HG03175 (cell line): Measurements from ENCODE around the gene TMEM182.

Experiments used
- ATAC-seq: cut with Tn5 transposase; IDR thresholded peaks from one replicate; pipeline ENCODE4 v1.9.1; 2021; ENCODE audit warnings: mild to moderate bottlenecking, moderate library complexity; ENCODE audit not compliant: unreplicated experiment

The TMEM182 gene

GRCh38 chr2:102761763-102762162 lies at the start of gene TMEM182:
TSS of gene TMEM182 (plus strand) at chr2:102762031. CDS start at chr2:102762218, 187 bp downstream.
- no peak for ATAC-seq

- no peak for ATAC-seq
Measured at GRCh38 chr2:102717308-102718018, 44.4 kb upstream of the TMEM182 start.

GRCh38 chr2:102718387-102719316 lies 43.2 kb upstream of the TMEM182 start:
- no peak for ATAC-seq

GRCh38 chr2:102724016-102724490 lies 37.8 kb upstream of the TMEM182 start:
- ATAC-seq, result no peak

GRCh38 chr2:102724553-102724952 lies 37.3 kb upstream of the TMEM182 start:
- ATAC-seq, result no peak

GRCh38 chr2:102726128-102727087 lies 35.4 kb upstream of the TMEM182 start:
- ATAC-seq, result peak; percentile 59

GRCh38 chr2:102735416-102736109 lies 26.3 kb upstream of the TMEM182 start:
- no peak for ATAC-seq

- peak; percentile 27 for ATAC-seq
Measured at GRCh38 chr2:102736110-102736409, 25.8 kb upstream of the TMEM182 start.

- peak; percentile 87 for ATAC-seq
Measured at GRCh38 chr2:102736410-102737409, 25.1 kb upstream of the TMEM182 start.

GRCh38 chr2:102737431-102737830 lies 24.4 kb upstream of the TMEM182 start:
- peak; percentile 59 for ATAC-seq

- no peak for ATAC-seq
Measured at GRCh38 chr2:102743259-102743658, 18.6 kb upstream of the TMEM182 start.

GRCh38 chr2:102748107-102748506 lies 13.7 kb upstream of the TMEM182 start:
- ATAC-seq, result no peak

- ATAC-seq, result peak; percentile 80
Measured at GRCh38 chr2:102749938-102750337, 11.9 kb upstream of the TMEM182 start.

- ATAC-seq, result peak; percentile 42
Measured at GRCh38 chr2:102753563-102754159, 8.2 kb upstream of the TMEM182 start.

GRCh38 chr2:102754456-102755145 lies 7.2 kb upstream of the TMEM182 start:
- ATAC-seq, result no peak

- no peak for ATAC-seq
Measured at GRCh38 chr2:102755284-102755683, 6.5 kb upstream of the TMEM182 start.

- no peak for ATAC-seq
Measured at GRCh38 chr2:102758439-102758838, 3.4 kb upstream of the TMEM182 start.

- ATAC-seq, result no peak
Measured at GRCh38 chr2:102764083-102764482, 2.3 kb downstream of the TMEM182 start.
